Panc1 (cell line): Measurements from ENCODE around the gene PDE11A. TPM values are rescaled to one million over a fixed set of nuclear protein-coding genes. Genes with fewer than 3 reads are reported as not detected.

ENCODE experiments used
- ATAC-seq: fragments of 200-7000 bp; cut with Tn5 transposase; 2 replicates; pipeline ENCODE4 v1.9.1; 2020; ENCODE audit warnings: mild to moderate bottlenecking, moderate library complexity
- BruUV-seq: library from RNA; stranded (reverse); fragments of 400-500 nt; replicated peaks from 2 replicates; lab custom pipeline; 2021; lab: Mats Ljungman, UMichigan
- CTCF ChIA-PET: fragments of 300-600 bp; sonication (Branson Sonifier 250); formaldehyde crosslinking; loops from one replicate; lab custom pipeline; 2022; ENCODE audit warnings: antibody characterized with exemption; lab: Charles Lee
- POLR2A ChIA-PET: fragments of 300-600 bp; sonication (Branson Sonifier 250); formaldehyde crosslinking; loops from one replicate; lab custom pipeline; 2022; ENCODE audit warnings: antibody characterized with exemption; lab: Charles Lee
- DNase-seq: peaks from one replicate; pipeline ENCODE4 v3.0.0-alpha.2; 2010; ENCODE audit warnings: low read depth, low spot score
- H3K27ac ChIP-seq: 2 replicates; pipeline ENCODE4 v1.5.1; 2011; ENCODE audit warnings: mild to moderate bottlenecking, low read length, inconsistent platforms
- H3K27me3 ChIP-seq: fragments of 200-500 bp; sonication (Bioruptor generic); 2 replicates; pipeline ENCODE4 v1.6.0; 2014; ENCODE audit warnings: low read length, inconsistent platforms; ENCODE audit not compliant: control insufficient read depth, insufficient read depth
- H3K36me3 ChIP-seq: fragments of 200-500 bp; sonication (Bioruptor generic); 2 replicates; pipeline ENCODE4 v1.5.1; 2014; ENCODE audit warnings: inconsistent platforms, mild to moderate bottlenecking, low read length, moderate library complexity; ENCODE audit not compliant: control insufficient read depth, insufficient read depth
- H3K4me1 ChIP-seq: 2 replicates; pipeline ENCODE4 v1.5.1; 2011; ENCODE audit warnings: inconsistent platforms, mild to moderate bottlenecking, low read length, moderate library complexity; ENCODE audit not compliant: control insufficient read depth, insufficient read depth
- H3K4me3 ChIP-seq, 2 experiments: 2 replicates each; pipeline ENCODE4 v1.5.1; 2011 to 2012; ENCODE audit warnings: low read depth in 2 of 2, low read length in 2 of 2, mild to moderate bottlenecking in 2 of 2, inconsistent platforms in 1 of 2, moderate library complexity in 1 of 2
- H3K9me3 ChIP-seq: fragments of 200-500 bp; sonication (Bioruptor generic); 2 replicates; pipeline ENCODE4 v1.5.1; 2014; ENCODE audit warnings: low read depth, mild to moderate bottlenecking, inconsistent platforms, low read length, moderate library complexity; ENCODE audit not compliant: control insufficient read depth, insufficient read depth
- CTCF ChIP-seq: fragments of 450-650 bp; IDR thresholded peaks from 2 replicates; pipeline ENCODE4 v1.5.1; 2017; ENCODE audit warnings: mild to moderate bottlenecking
- POLR2AphosphoS5 ChIP-seq: IDR thresholded peaks from 2 replicates; pipeline ENCODE4 v1.6.1; 2012; ENCODE audit warnings: mild to moderate bottlenecking, low read depth, low read length, moderate library complexity
- REST ChIP-seq, 2 experiments: IDR thresholded peaks; 2 replicates each; pipeline ENCODE4 v1.6.1; 2011 to 2012; ENCODE audit warnings: low read depth in 2 of 2, control low read depth in 1 of 2, low read length in 1 of 2, mild to moderate bottlenecking in 1 of 2, moderate library complexity in 1 of 2; ENCODE audit not compliant: insufficient read depth in 1 of 2
- SIN3A ChIP-seq: IDR thresholded peaks from 2 replicates; pipeline ENCODE4 v1.6.1; 2012; ENCODE audit warnings: low read depth, mild to moderate bottlenecking, low read length, moderate library complexity, borderline replicate concordance; ENCODE audit not compliant: insufficient read depth
- TCF7L2 ChIP-seq: IDR thresholded peaks from 2 replicates; pipeline ENCODE4 v1.6.1; 2011; ENCODE audit warnings: mild to moderate bottlenecking, low read depth, low read length, inconsistent platforms
- in situ Hi-C: cut with HindIII; loops from 2 replicates; pipeline ENCODE4 v1.10.0; 2016; ENCODE audit warnings: low sequenced_read_pairs, low pct_unique_long_range_greater_than_20kb
- intact Hi-C: fragments of 100-400 bp; cut with micrococcal nuclease; formaldehyde crosslinking; loops from one replicate; pipeline ENCODE4 v1.10.0; 2022; ENCODE audit not compliant: unreplicated experiment
- total RNA-seq: library from RNA; stranded (reverse); gene quantifications from one replicate; pipeline ENCODE4 v1.2.1, GENCODE V29; 2021; ENCODE audit not compliant: unreplicated experiment

The PDE11A gene
- total RNA-seq, 1 experiment from 2014 or later, result not detected

GRCh38 chr2:177745531-177745930 is 327.0 kb downstream of the PDE11A start:
- intact Hi-C loops, result no loop called here
- ATAC-seq (no peak), DNase-seq (no peak)
- no peaks in the 10 kb centered on the region for H3K4me1 ChIP-seq
- CTCF ChIA-PET, result no interaction called here
- no TSS peak for BruUV-seq
- POLR2A ChIA-PET, result no interaction called here
- H3K27me3 ChIP-seq, result peaks cover 2% of the 10 kb centered on the region; the same call in 1 of the 2 replicates
- no peak overlapping the region for H3K4me3 ChIP-seq
- TF ChIP-seq POLR2AphosphoS5 (no peak), CTCF (no peak), TCF7L2 (no peak), SIN3A (no peak), REST (IDR thresholded peaks at IDR 0.05; ENCODE audit: insufficient read depth in 1 of 2, low read depth in 2 of 2, low read length in 1 of 2) (no peak)
- in situ Hi-C loops, result no loop called here
- H3K27ac ChIP-seq, result no peak overlapping the region
- no peaks in the 10 kb centered on the region for H3K9me3 ChIP-seq
- no peaks in the 10 kb centered on the region for H3K36me3 ChIP-seq

- BruUV-seq, result no TSS peak
- Histone ChIP-seq H3K36me3 (no peaks in the 10 kb centered on the region), H3K9me3 (no peaks in the 10 kb centered on the region), H3K27me3 (peaks cover 2% of the 10 kb centered on the region; the same call in 1 of the 2 replicates), H3K4me3 (no peak overlapping the region), H3K4me1 (no peaks in the 10 kb centered on the region), H3K27ac (no peak overlapping the region)
- POLR2A ChIA-PET, result no interaction called here
- no peak for ATAC-seq
- TF ChIP-seq SIN3A (no peak), CTCF (no peak), POLR2AphosphoS5 (no peak), TCF7L2 (no peak), REST (IDR thresholded peaks at IDR 0.05; ENCODE audit: insufficient read depth in 1 of 2, low read depth in 2 of 2, low read length in 1 of 2) (no peak)
- in situ Hi-C loops, result no loop called here
- DNase-seq, result no peak
- CTCF ChIA-PET, result no interaction called here
- intact Hi-C loops, result no loop called here
These were observed 329.7 kb downstream of the PDE11A start for GRCh38 chr2:177742851-177743250.
